ENCODE data around the gene PACRG.
A peak's percentile ranks its signal among the peaks of the same experiment; 100 is the strongest.

PACRG gene

GRCh38 chr6:163325390-163325784 is 597.6 kb downstream of the PACRG start:
- H4K91ac ChIP-seq (ENCODE audit: low read length) = no peak overlapping the region
- H2BK15ac ChIP-seq (ENCODE audit: low read depth, poor library complexity, severe bottlenecking) = no peak overlapping the region
- 100% methylated on average over 2 of the region's 4 CpGs for WGBS
- no peak overlapping the region for H2AK5ac ChIP-seq (ENCODE audit: low read length, severe bottlenecking)
- H3K4ac ChIP-seq (ENCODE audit: low read depth in 1 of 2, low read length in 2 of 2) = no peak overlapping the region
- no peaks in the 10 kb centered on the region for H3K27me3 ChIP-seq (ENCODE audit: control insufficient read depth in 1 of 2, insufficient read depth in 1 of 2, low read length in 2 of 2)
- no peaks in the 10 kb centered on the region for H3K9me3 ChIP-seq (ENCODE audit: control insufficient read depth, low read length)
- H2BK120ac ChIP-seq (ENCODE audit: low read depth, low read length) = no peak overlapping the region
- no peak overlapping the region for H4K8ac ChIP-seq (ENCODE audit: low read length)
- no peak overlapping the region for H3K23ac ChIP-seq (ENCODE audit: low read length in 2 of 2)
- peak overlapping the region; percentile 44 for H3K9ac ChIP-seq (ENCODE audit: low read length)
- H3K4me2 ChIP-seq (ENCODE audit: low read length, poor library complexity, severe bottlenecking) = peak overlapping the region; percentile 56
- peak overlapping the region; percentile 96 for H3K27ac ChIP-seq (ENCODE audit: low read length, poor library complexity, severe bottlenecking)
- no peak for DNase-seq
- peaks cover 25% of the 10 kb centered on the region for H3K4me1 ChIP-seq (ENCODE audit: control insufficient read depth, insufficient read depth, low read depth, low read length)
- H3K14ac ChIP-seq (ENCODE audit: low read length in 2 of 2) = no peak overlapping the region
- no peak overlapping the region for H2AFZ ChIP-seq (ENCODE audit: low read depth, low read length)
- no peak overlapping the region for H3K4me3 ChIP-seq (ENCODE audit: insufficient read depth in 1 of 2, low read depth in 1 of 2, low read length in 2 of 2)
- no peaks in the 10 kb centered on the region for H3K36me3 ChIP-seq (ENCODE audit: control insufficient read depth in 1 of 2, insufficient read depth in 2 of 2, low read depth in 1 of 2, low read length in 2 of 2)
- no peak overlapping the region for H3K18ac ChIP-seq (ENCODE audit: low read depth in 1 of 2, low read length in 2 of 2)
- no peak overlapping the region for H2BK12ac ChIP-seq (ENCODE audit: low read length in 2 of 2)
- no peaks in the 10 kb centered on the region for H3K79me1 ChIP-seq (replicated peaks; ENCODE audit: low read length, poor library complexity, severe bottlenecking)
- peak overlapping the region; percentile 33 for H2BK5ac ChIP-seq (ENCODE audit: low read depth, low read length, poor library complexity, severe bottlenecking)

- WGBS = 85% methylated on average over 8 of the region's 9 CpGs
- Histone ChIP-seq H3K18ac (ENCODE audit: low read depth in 1 of 2, low read length in 2 of 2) (no peak overlapping the region), H2BK120ac (ENCODE audit: low read depth, low read length) (no peak overlapping the region), H3K14ac (ENCODE audit: low read length in 2 of 2) (no peak overlapping the region), H3K36me3 (ENCODE audit: control insufficient read depth in 1 of 2, insufficient read depth in 2 of 2, low read depth in 1 of 2, low read length in 2 of 2) (no peaks in the 10 kb centered on the region), H3K4me3 (ENCODE audit: insufficient read depth in 1 of 2, low read depth in 1 of 2, low read length in 2 of 2) (no peak overlapping the region), H2BK12ac (ENCODE audit: low read length in 2 of 2) (no peak overlapping the region), H4K8ac (ENCODE audit: low read length) (no peak overlapping the region), H3K23ac (ENCODE audit: low read length in 2 of 2) (no peak overlapping the region), H3K4me2 (ENCODE audit: low read length, poor library complexity, severe bottlenecking) (no peak overlapping the region), H2BK5ac (ENCODE audit: low read depth, low read length, poor library complexity, severe bottlenecking) (no peak overlapping the region), H3K4ac (ENCODE audit: low read depth in 1 of 2, low read length in 2 of 2) (peak overlapping the region in 1 of 2 experiments; percentile 3), H4K91ac (ENCODE audit: low read length) (no peak overlapping the region), H2AK5ac (ENCODE audit: low read length, severe bottlenecking) (peak overlapping the region; percentile 72), H2AFZ (ENCODE audit: low read depth, low read length) (no peak overlapping the region), H3K27me3 (ENCODE audit: control insufficient read depth in 1 of 2, insufficient read depth in 1 of 2, low read length in 2 of 2) (no peaks in the 10 kb centered on the region), H3K79me1 (replicated peaks; ENCODE audit: low read length, poor library complexity, severe bottlenecking) (no peaks in the 10 kb centered on the region), H3K9me3 (ENCODE audit: control insufficient read depth, low read length) (no peaks in the 10 kb centered on the region), H3K9ac (ENCODE audit: low read length) (no peak overlapping the region), H3K27ac (ENCODE audit: low read length, poor library complexity, severe bottlenecking) (peak overlapping the region; percentile 15), H2BK15ac (ENCODE audit: low read depth, poor library complexity, severe bottlenecking) (no peak overlapping the region), H3K4me1 (ENCODE audit: control insufficient read depth, insufficient read depth, low read depth, low read length) (peaks cover 19% of the 10 kb centered on the region)
- DNase-seq = no peak
Measured at GRCh38 chr6:163327165-163327880, 599.5 kb downstream of the PACRG start.

GRCh38 chr6:163327921-163328320 is 600.1 kb downstream of the PACRG start:
- no peak overlapping the region for H3K27ac ChIP-seq (ENCODE audit: low read length, poor library complexity, severe bottlenecking)
- H3K36me3 ChIP-seq (ENCODE audit: control insufficient read depth in 1 of 2, insufficient read depth in 2 of 2, low read depth in 1 of 2, low read length in 2 of 2) = no peaks in the 10 kb centered on the region
- H3K14ac ChIP-seq (ENCODE audit: low read length in 2 of 2) = no peak overlapping the region
- 80% methylated on average over 8 of the region's 8 CpGs for WGBS
- no peak overlapping the region for H2AFZ ChIP-seq (ENCODE audit: low read depth, low read length)
- no peak overlapping the region for H2BK120ac ChIP-seq (ENCODE audit: low read depth, low read length)
- H2BK15ac ChIP-seq (ENCODE audit: low read depth, poor library complexity, severe bottlenecking) = no peak overlapping the region
- H4K91ac ChIP-seq (ENCODE audit: low read length) = no peak overlapping the region
- no peak overlapping the region for H3K4me2 ChIP-seq (ENCODE audit: low read length, poor library complexity, severe bottlenecking)
- no peak overlapping the region for H3K9ac ChIP-seq (ENCODE audit: low read length)
- H3K4me1 ChIP-seq (ENCODE audit: control insufficient read depth, insufficient read depth, low read depth, low read length) = peaks cover 20% of the 10 kb centered on the region
- no peak overlapping the region for H2BK12ac ChIP-seq (ENCODE audit: low read length in 2 of 2)
- DNase-seq = no peak
- no peak overlapping the region for H3K4ac ChIP-seq (ENCODE audit: low read depth in 1 of 2, low read length in 2 of 2)
- H3K23ac ChIP-seq (ENCODE audit: low read length in 2 of 2) = no peak overlapping the region
- H2AK5ac ChIP-seq (ENCODE audit: low read length, severe bottlenecking) = peak overlapping the region; percentile 72
- no peak overlapping the region for H2BK5ac ChIP-seq (ENCODE audit: low read depth, low read length, poor library complexity, severe bottlenecking)
- no peaks in the 10 kb centered on the region for H3K27me3 ChIP-seq (ENCODE audit: control insufficient read depth in 1 of 2, insufficient read depth in 1 of 2, low read length in 2 of 2)
- no peak overlapping the region for H3K4me3 ChIP-seq (ENCODE audit: insufficient read depth in 1 of 2, low read depth in 1 of 2, low read length in 2 of 2)
- no peak overlapping the region for H4K8ac ChIP-seq (ENCODE audit: low read length)
- no peaks in the 10 kb centered on the region for H3K79me1 ChIP-seq (replicated peaks; ENCODE audit: low read length, poor library complexity, severe bottlenecking)
- H3K18ac ChIP-seq (ENCODE audit: low read depth in 1 of 2, low read length in 2 of 2) = no peak overlapping the region
- H3K9me3 ChIP-seq (ENCODE audit: control insufficient read depth, low read length) = no peaks in the 10 kb centered on the region

DNA sequence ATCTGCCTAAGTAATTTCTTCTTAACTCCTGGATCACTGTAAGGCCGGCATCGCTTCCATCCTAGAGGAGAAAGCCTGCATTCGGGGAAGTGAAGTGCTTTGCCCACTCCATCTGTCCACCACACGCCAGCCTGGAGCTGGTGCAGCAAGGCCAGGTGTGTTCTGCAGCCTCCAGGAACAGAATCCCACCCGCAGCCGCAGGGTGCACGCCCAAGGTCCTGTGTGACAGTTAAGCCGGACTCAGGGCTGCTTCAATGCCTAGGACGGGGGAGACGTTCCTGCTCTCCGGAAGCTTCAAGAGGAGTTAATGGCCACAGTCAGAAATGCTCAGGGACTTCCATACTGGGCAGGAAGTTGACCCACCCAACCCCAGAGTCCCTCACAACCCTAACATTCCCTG is 600.6 kb downstream of the PACRG start:
- WGBS = 95% methylated on average over 11 of the region's 11 CpGs
- Histone ChIP-seq H2BK15ac (ENCODE audit: low read depth, poor library complexity, severe bottlenecking) (no peak overlapping the region), H3K79me1 (replicated peaks; ENCODE audit: low read length, poor library complexity, severe bottlenecking) (no peaks in the 10 kb centered on the region), H3K18ac (ENCODE audit: low read depth in 1 of 2, low read length in 2 of 2) (no peak overlapping the region), H3K23ac (ENCODE audit: low read length in 2 of 2) (no peak overlapping the region), H3K14ac (ENCODE audit: low read length in 2 of 2) (no peak overlapping the region), H3K36me3 (ENCODE audit: control insufficient read depth in 1 of 2, insufficient read depth in 2 of 2, low read depth in 1 of 2, low read length in 2 of 2) (no peaks in the 10 kb centered on the region), H3K4ac (ENCODE audit: low read depth in 1 of 2, low read length in 2 of 2) (no peak overlapping the region), H3K4me3 (ENCODE audit: insufficient read depth in 1 of 2, low read depth in 1 of 2, low read length in 2 of 2) (no peak overlapping the region), H2BK12ac (ENCODE audit: low read length in 2 of 2) (no peak overlapping the region), H3K27ac (ENCODE audit: low read length, poor library complexity, severe bottlenecking) (no peak overlapping the region), H4K8ac (ENCODE audit: low read length) (no peak overlapping the region), H3K9me3 (ENCODE audit: control insufficient read depth, low read length) (no peaks in the 10 kb centered on the region), H2BK5ac (ENCODE audit: low read depth, low read length, poor library complexity, severe bottlenecking) (no peak overlapping the region), H2BK120ac (ENCODE audit: low read depth, low read length) (no peak overlapping the region), H2AFZ (ENCODE audit: low read depth, low read length) (no peak overlapping the region), H3K9ac (ENCODE audit: low read length) (no peak overlapping the region), H3K27me3 (ENCODE audit: control insufficient read depth in 1 of 2, insufficient read depth in 1 of 2, low read length in 2 of 2) (no peaks in the 10 kb centered on the region), H2AK5ac (ENCODE audit: low read length, severe bottlenecking) (peak overlapping the region; percentile 2), H3K4me1 (ENCODE audit: control insufficient read depth, insufficient read depth, low read depth, low read length) (peaks cover 20% of the 10 kb centered on the region), H3K4me2 (ENCODE audit: low read length, poor library complexity, severe bottlenecking) (no peak overlapping the region), H4K91ac (ENCODE audit: low read length) (no peak overlapping the region)
- DNase-seq = no peak
